SK-N-SH (cell line): Measurements from ENCODE around the gene SNAP29. TPM values are rescaled to one million over a fixed set of nuclear protein-coding genes. Genes with fewer than 3 reads are reported as not detected.

ENCODE experiments used
- CTCF ChIA-PET: fragments of 300-600, 350-600 bp; formaldehyde crosslinking; extraction: SDS; loops from one replicate; lab custom pipeline; 2021; lab: Yijun Ruan, JAX
- POLR2A ChIA-PET: fragments of 350-600 bp; sonication (Branson Sonifier 250); formaldehyde crosslinking; extraction: SDS; loops from one replicate; lab custom pipeline; 2020; ENCODE audit warnings: antibody characterized with exemption, inconsistent platforms; lab: Yijun Ruan, JAX
- DNase-seq: peaks from one replicate; pipeline ENCODE4 v3.0.0; 2012
- H2AFZ ChIP-seq: fragments of 200-600 bp; sonication (generic); 2 replicates; pipeline ENCODE4 v1.8.1; 2016; ENCODE audit warnings: antibody characterized with exemption, mild to moderate bottlenecking, low read depth
- H3F3A ChIP-seq: fragments of 200-600 bp; sonication (generic); replicated peaks from 2 replicates; pipeline ENCODE3; 2016; ENCODE audit warnings: antibody characterized with exemption, mild to moderate bottlenecking; ENCODE audit not compliant: insufficient read depth
- H3K27ac ChIP-seq, 2 experiments: fragments of 200-500 bp in 1 of 2; fragments of 200-600 bp in 1 of 2; sonication (Bioruptor generic) in 1 of 2; sonication (generic), shearing (Covaris generic) in 1 of 2; 2 replicates each; pipeline versions ENCODE4 v1.5.1 to v1.6.1; 2014 to 2016; ENCODE audit warnings: low read depth in 2 of 2, inconsistent platforms in 1 of 2, low read length in 1 of 2, mild to moderate bottlenecking in 1 of 2, mixed read lengths in 1 of 2
- H3K27me3 ChIP-seq: fragments of 200-600 bp; sonication (generic), shearing (Covaris generic); 2 replicates; pipeline ENCODE4 v1.6.1; 2016; ENCODE audit warnings: mixed run types; ENCODE audit not compliant: insufficient read depth
- H3K36me3 ChIP-seq, 2 experiments: fragments of 200-500 bp in 1 of 2; fragments of 200-600 bp in 1 of 2; sonication (Bioruptor generic) in 1 of 2; sonication (generic) in 1 of 2; replicated peaks in 1 of 2; 2 replicates each; pipeline versions ENCODE3 to v1.5.1; 2014 to 2016; ENCODE audit warnings: low read length in 1 of 2, mild to moderate bottlenecking in 1 of 2; ENCODE audit not compliant: insufficient read depth in 2 of 2, control insufficient read depth in 1 of 2
- H3K4me1 ChIP-seq, 2 experiments: fragments of 200-500 bp in 1 of 2; fragments of 200-600 bp in 1 of 2; sonication (Bioruptor generic) in 1 of 2; sonication (generic), shearing (Covaris generic) in 1 of 2; 2 replicates each; pipeline versions ENCODE4 v1.5.1 to v1.6.1; 2014 to 2016; ENCODE audit warnings: low read depth in 1 of 2, low read length in 1 of 2, mixed run types in 1 of 2; ENCODE audit not compliant: insufficient read depth in 2 of 2, control insufficient read depth in 1 of 2
- H3K4me2 ChIP-seq: fragments of 200-600 bp; sonication (generic), shearing (Covaris generic); 2 replicates; pipeline ENCODE4 v1.6.1; 2017; ENCODE audit warnings: mixed run types
- H3K4me3 ChIP-seq, 2 experiments: fragments of 200-500 bp in 1 of 2; fragments of 200-600 bp in 1 of 2; sonication (Bioruptor generic) in 1 of 2; sonication (generic), shearing (Covaris generic) in 1 of 2; 2 replicates each; pipeline versions ENCODE4 v1.5.1 to v1.8.1; 2014 to 2016; ENCODE audit warnings: low read depth in 2 of 2, inconsistent platforms in 1 of 2, low read length in 1 of 2, mild to moderate bottlenecking in 1 of 2, mixed read lengths in 1 of 2, moderate library complexity in 1 of 2
- H3K79me2 ChIP-seq: fragments of 200-600 bp; sonication (generic); 2 replicates; pipeline ENCODE4 v1.8.1; 2017; ENCODE audit warnings: mild to moderate bottlenecking; ENCODE audit not compliant: insufficient read depth
- H3K9ac ChIP-seq: fragments of 200-600 bp; sonication (generic); 2 replicates; pipeline ENCODE4 v1.6.1; 2017; ENCODE audit warnings: mixed run types
- H3K9me2 ChIP-seq: fragments of 200-600 bp; sonication (generic); 2 replicates; pipeline ENCODE4 v1.6.1; 2017; ENCODE audit warnings: mixed run types
- H3K9me3 ChIP-seq: fragments of 200-600 bp; sonication (generic); 2 replicates; pipeline ENCODE4 v1.6.1; 2017; ENCODE audit warnings: mixed run types, mild to moderate bottlenecking, moderate library complexity
- H4K20me1 ChIP-seq: fragments of 200-600 bp; sonication (generic); 2 replicates; pipeline ENCODE4 v1.6.1; 2017; ENCODE audit warnings: mild to moderate bottlenecking, mixed run types; ENCODE audit not compliant: insufficient read depth
- CHD2 ChIP-seq: fragments of 150-350 bp; IDR thresholded peaks from 2 replicates; pipeline ENCODE4 v1.6.1; 2018; ENCODE audit warnings: low read length; ENCODE audit not compliant: partially characterized antibody
- GATA2 ChIP-seq: sonication (generic); formaldehyde crosslinking; IDR thresholded peaks from 2 replicates; pipeline ENCODE4 v1.5.0; 2020; ENCODE audit warnings: mild to moderate bottlenecking, missing genetic modification reagents
- JUND ChIP-seq: IDR thresholded peaks from 2 replicates; pipeline ENCODE4 v1.4.0; 2012
- NRF1 ChIP-seq: IDR thresholded peaks from 2 replicates; pipeline ENCODE4 v1.6.1; 2012; ENCODE audit warnings: low read depth, mild to moderate bottlenecking, low read length
- TCF12 ChIP-seq: IDR thresholded peaks from 2 replicates; pipeline ENCODE4 v1.4.0; 2012
- WGBS: methylation state at CpG from one replicate; pipeline ENCODE4 v1.1.6; 2017; ENCODE audit warnings: low lambda C conversion rate; 5-methylcytosine and 5-hydroxymethylcytosine counted together
- polyA plus RNA-seq, 3 experiments: library from polyadenylated mRNA; depleted of rRNA; stranded (reverse); fragments of >200 nt; gene quantifications; 2 replicates each; pipeline ENCODE4 v1.2.3, GENCODE V29; 2012
- TF ChIP-seq, protein P1 (sequence below): IDR thresholded peaks from 2 replicates; pipeline ENCODE4 v1.6.1; 2012; ENCODE audit warnings: mild to moderate bottlenecking, low read depth, low read length, moderate library complexity
- TF ChIP-seq, protein P2 (sequence below): IDR thresholded peaks from 2 replicates; pipeline ENCODE4 v1.4.0; 2012; ENCODE audit warnings: low read depth, borderline replicate concordance

The SNAP29 gene
- polyA plus RNA-seq, 1 of the 3 experiments (the other 2 are of a cell fraction) = 37.3 TPM

DNA sequence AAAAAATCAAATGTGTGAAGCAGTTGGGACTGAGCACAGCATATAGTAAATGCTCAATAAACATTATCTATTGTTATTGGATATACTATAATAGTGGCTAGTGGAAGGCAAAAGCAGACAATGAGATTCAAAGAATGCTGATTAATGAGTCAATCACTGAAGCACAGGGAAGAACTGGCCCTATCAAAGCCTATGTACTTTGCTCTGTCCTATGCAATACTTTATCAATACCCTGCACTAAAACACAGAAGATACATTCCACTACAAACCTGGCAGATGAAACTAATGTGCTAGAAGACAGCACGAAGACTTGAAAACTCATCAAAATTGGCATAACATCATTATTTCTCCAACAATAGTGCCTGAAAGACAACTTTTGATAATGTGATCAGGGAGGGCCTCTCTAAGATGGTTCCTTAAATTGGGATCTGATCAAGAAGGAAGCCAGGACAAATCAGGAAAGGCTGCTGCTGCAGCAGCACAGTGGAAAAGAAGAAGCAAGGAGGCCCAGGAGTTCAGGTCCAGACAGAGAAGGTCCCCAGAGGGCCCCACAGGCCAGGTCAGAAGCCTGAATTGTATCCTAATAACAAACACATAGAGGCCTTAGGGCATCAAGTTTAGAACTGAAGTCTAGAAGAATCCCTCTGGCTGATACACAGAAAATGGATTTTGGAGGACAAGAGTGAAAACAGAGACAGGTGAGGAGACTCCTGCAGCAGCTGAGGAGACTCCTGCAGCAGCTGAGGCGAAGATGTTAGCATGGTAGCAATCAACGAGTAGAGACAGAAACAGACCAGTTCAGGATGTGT, 18.8 kb upstream of the SNAP29 start:
- CTCF ChIA-PET = interaction anchor here (2.9 kb wide), 1 partner anchor 46 kb away, joined by 9 read pairs; no protein-coding TSS in a partner anchor

More for the DNA sequence above, 18.8 kb upstream of the SNAP29 start:
- Histone ChIP-seq H3K36me3 (no peaks in the 10 kb centered on the region), H3K9ac (no peak overlapping the region), H4K20me1 (peaks cover 4% of the 10 kb centered on the region; the same call in 1 of the 2 replicates), H3K79me2 (peaks cover 30% of the 10 kb centered on the region), H3K4me1 (peaks cover 0 to 4% of the 10 kb centered on the region in 2 experiments; a peak in 1 of 4 replicates), H3K27me3 (no peaks in the 10 kb centered on the region), H3K4me3 (no peak overlapping the region), H2AFZ (no peak overlapping the region), H3K4me2 (no peak overlapping the region), H3K27ac (no peak overlapping the region), H3K9me2 (no peaks in the 10 kb centered on the region), H3F3A (no peaks in the 10 kb centered on the region), H3K9me3 (no peaks in the 10 kb centered on the region)
- no peak for TF ChIP-seq NRF1
- TF ChIP-seq TCF12 = no peak
- TF ChIP-seq, protein P1, sequence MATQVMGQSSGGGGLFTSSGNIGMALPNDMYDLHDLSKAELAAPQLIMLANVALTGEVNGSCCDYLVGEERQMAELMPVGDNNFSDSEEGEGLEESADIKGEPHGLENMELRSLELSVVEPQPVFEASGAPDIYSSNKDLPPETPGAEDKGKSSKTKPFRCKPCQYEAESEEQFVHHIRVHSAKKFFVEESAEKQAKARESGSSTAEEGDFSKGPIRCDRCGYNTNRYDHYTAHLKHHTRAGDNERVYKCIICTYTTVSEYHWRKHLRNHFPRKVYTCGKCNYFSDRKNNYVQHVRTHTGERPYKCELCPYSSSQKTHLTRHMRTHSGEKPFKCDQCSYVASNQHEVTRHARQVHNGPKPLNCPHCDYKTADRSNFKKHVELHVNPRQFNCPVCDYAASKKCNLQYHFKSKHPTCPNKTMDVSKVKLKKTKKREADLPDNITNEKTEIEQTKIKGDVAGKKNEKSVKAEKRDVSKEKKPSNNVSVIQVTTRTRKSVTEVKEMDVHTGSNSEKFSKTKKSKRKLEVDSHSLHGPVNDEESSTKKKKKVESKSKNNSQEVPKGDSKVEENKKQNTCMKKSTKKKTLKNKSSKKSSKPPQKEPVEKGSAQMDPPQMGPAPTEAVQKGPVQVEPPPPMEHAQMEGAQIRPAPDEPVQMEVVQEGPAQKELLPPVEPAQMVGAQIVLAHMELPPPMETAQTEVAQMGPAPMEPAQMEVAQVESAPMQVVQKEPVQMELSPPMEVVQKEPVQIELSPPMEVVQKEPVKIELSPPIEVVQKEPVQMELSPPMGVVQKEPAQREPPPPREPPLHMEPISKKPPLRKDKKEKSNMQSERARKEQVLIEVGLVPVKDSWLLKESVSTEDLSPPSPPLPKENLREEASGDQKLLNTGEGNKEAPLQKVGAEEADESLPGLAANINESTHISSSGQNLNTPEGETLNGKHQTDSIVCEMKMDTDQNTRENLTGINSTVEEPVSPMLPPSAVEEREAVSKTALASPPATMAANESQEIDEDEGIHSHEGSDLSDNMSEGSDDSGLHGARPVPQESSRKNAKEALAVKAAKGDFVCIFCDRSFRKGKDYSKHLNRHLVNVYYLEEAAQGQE = no peak
- no peak for TF ChIP-seq JUND
- no peak for TF ChIP-seq CHD2
- no peak for TF ChIP-seq GATA2
- TF ChIP-seq, protein P2, sequence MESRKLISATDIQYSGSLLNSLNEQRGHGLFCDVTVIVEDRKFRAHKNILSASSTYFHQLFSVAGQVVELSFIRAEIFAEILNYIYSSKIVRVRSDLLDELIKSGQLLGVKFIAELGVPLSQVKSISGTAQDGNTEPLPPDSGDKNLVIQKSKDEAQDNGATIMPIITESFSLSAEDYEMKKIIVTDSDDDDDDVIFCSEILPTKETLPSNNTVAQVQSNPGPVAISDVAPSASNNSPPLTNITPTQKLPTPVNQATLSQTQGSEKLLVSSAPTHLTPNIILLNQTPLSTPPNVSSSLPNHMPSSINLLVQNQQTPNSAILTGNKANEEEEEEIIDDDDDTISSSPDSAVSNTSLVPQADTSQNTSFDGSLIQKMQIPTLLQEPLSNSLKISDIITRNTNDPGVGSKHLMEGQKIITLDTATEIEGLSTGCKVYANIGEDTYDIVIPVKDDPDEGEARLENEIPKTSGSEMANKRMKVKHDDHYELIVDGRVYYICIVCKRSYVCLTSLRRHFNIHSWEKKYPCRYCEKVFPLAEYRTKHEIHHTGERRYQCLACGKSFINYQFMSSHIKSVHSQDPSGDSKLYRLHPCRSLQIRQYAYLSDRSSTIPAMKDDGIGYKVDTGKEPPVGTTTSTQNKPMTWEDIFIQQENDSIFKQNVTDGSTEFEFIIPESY = no peak
- POLR2A ChIA-PET = no interaction called here
- DNase-seq = no peak
- 96% methylated on average over 3 of the region's 3 CpGs for WGBS
